IMR-90 (cell line): ENCODE measurements around the gene PAPLN. TPM values are rescaled to one million over a fixed set of nuclear protein-coding genes. Genes with fewer than 3 reads are reported as not detected.

Experiments used
- ATAC-seq: fragments of 200-7000 bp; cut with Tn5 transposase; 2 replicates; pipeline ENCODE4 v1.9.1; 2020; ENCODE audit warnings: low read depth, mild to moderate bottlenecking, moderate library complexity
- BruUV-seq: library from RNA; stranded (reverse); fragments of 400-500 nt; replicated peaks from 2 replicates; lab custom pipeline; 2021; lab: Mats Ljungman, UMichigan
- CTCF ChIA-PET: fragments of 300-600 bp; formaldehyde crosslinking; extraction: SDS; loops from one replicate; lab custom pipeline; 2021; ENCODE audit warnings: antibody characterized with exemption; lab: Yijun Ruan, JAX
- POLR2A ChIA-PET: fragments of 300-600 bp; sonication (Branson Sonifier 250); formaldehyde crosslinking; loops from one replicate; lab custom pipeline; 2022; ENCODE audit warnings: antibody characterized with exemption; ENCODE audit not compliant: unreplicated experiment; lab: Charles Lee
- DNase-seq: peaks from one replicate; pipeline ENCODE4 v3.0.0; 2013
- H2AFZ ChIP-seq: replicated peaks from 2 replicates; pipeline ENCODE3; 2013; ENCODE audit warnings: low read length, mild to moderate bottlenecking; ENCODE audit not compliant: poor library complexity
- H2AK5ac ChIP-seq: 2 replicates; pipeline ENCODE4 v1.6.1; 2013; ENCODE audit warnings: low read depth, low read length, inconsistent platforms
- H2AK9ac ChIP-seq: replicated peaks from 2 replicates; pipeline ENCODE3; 2013; ENCODE audit warnings: mild to moderate bottlenecking, low read depth, low read length, moderate library complexity; ENCODE audit not compliant: poor library complexity
- H2BK120ac ChIP-seq: 2 replicates; pipeline ENCODE4 v1.6.1; 2013; ENCODE audit warnings: low read depth, low read length, inconsistent platforms
- H2BK15ac ChIP-seq: 3 replicates; pipeline ENCODE4 v1.6.1; 2013; ENCODE audit warnings: low read depth, low read length, inconsistent platforms
- H2BK20ac ChIP-seq: 2 replicates; pipeline ENCODE4 v1.6.1; 2013; ENCODE audit warnings: low read depth, mild to moderate bottlenecking, inconsistent platforms, low read length, moderate library complexity
- H2BK5ac ChIP-seq: 2 replicates; pipeline ENCODE4 v1.6.1; 2013; ENCODE audit warnings: mild to moderate bottlenecking, low read depth, low read length, inconsistent platforms; ENCODE audit not compliant: poor library complexity, severe bottlenecking
- H3K14ac ChIP-seq: replicated peaks from 2 replicates; pipeline ENCODE4 v1.6.1; 2013; ENCODE audit warnings: low read depth, low read length, inconsistent platforms
- H3K18ac ChIP-seq: 2 replicates; pipeline ENCODE4 v1.6.1; 2013; ENCODE audit warnings: low read depth, low read length, control low read depth
- H3K23ac ChIP-seq: 2 replicates; pipeline ENCODE4 v1.6.1; 2013; ENCODE audit warnings: low read depth, low read length, inconsistent platforms
- H3K27ac ChIP-seq: 2 replicates; pipeline ENCODE4 v1.5.1; 2013; ENCODE audit warnings: mild to moderate bottlenecking, control low read depth, low read length; ENCODE audit not compliant: insufficient read depth
- H3K27me3 ChIP-seq: 2 replicates; pipeline ENCODE4 v1.6.1; 2013; ENCODE audit warnings: low read length; ENCODE audit not compliant: control insufficient read depth, insufficient read depth
- H3K36me3 ChIP-seq: 2 replicates; pipeline ENCODE4 v1.6.1; 2013; ENCODE audit warnings: low read length, mixed read lengths; ENCODE audit not compliant: control insufficient read depth, insufficient read depth
- H3K4ac ChIP-seq: 2 replicates; pipeline ENCODE4 v1.6.1; 2013; ENCODE audit warnings: low read depth, low read length, inconsistent platforms
- H3K4me1 ChIP-seq: 2 replicates; pipeline ENCODE4 v1.6.1; 2013; ENCODE audit warnings: low read length, mixed read lengths; ENCODE audit not compliant: control insufficient read depth, insufficient read depth
- H3K4me2 ChIP-seq: 2 replicates; pipeline ENCODE4 v1.6.1; 2013; ENCODE audit warnings: low read depth, mild to moderate bottlenecking, control low read depth, low read length, moderate library complexity
- H3K4me3 ChIP-seq: 2 replicates; pipeline ENCODE4 v1.5.1; 2013; ENCODE audit warnings: low read depth, mild to moderate bottlenecking, control low read depth, low read length, moderate library complexity; ENCODE audit not compliant: insufficient read depth
- H3K56ac ChIP-seq: 2 replicates; pipeline ENCODE4 v1.6.1; 2013; ENCODE audit warnings: low read length, inconsistent platforms; ENCODE audit not compliant: insufficient read depth; ENCODE audit errors: extremely low read depth
- H3K79me1 ChIP-seq, 2 experiments: 2 replicates each; pipeline ENCODE4 v1.6.1; 2013; ENCODE audit warnings: low read length in 2 of 2, inconsistent platforms in 1 of 2, low read depth in 1 of 2
- H3K9ac ChIP-seq: 2 replicates; pipeline ENCODE4 v1.6.1; 2013; ENCODE audit warnings: low read depth, low read length, control low read depth
- H3K9me1 ChIP-seq: 2 replicates; pipeline ENCODE4 v1.6.1; 2013; ENCODE audit warnings: low read length, inconsistent platforms; ENCODE audit not compliant: insufficient read depth
- H3K9me3 ChIP-seq: 2 replicates; pipeline ENCODE4 v1.6.1; 2013; ENCODE audit warnings: low read length; ENCODE audit not compliant: control insufficient read depth, insufficient read depth
- H4K20me1 ChIP-seq: 2 replicates; pipeline ENCODE4 v1.6.1; 2013; ENCODE audit warnings: low read length, inconsistent platforms; ENCODE audit not compliant: insufficient read depth
- H4K5ac ChIP-seq: 2 replicates; pipeline ENCODE4 v1.6.1; 2013; ENCODE audit warnings: mild to moderate bottlenecking, low read depth, low read length, control low read depth
- H4K8ac ChIP-seq, 2 experiments: 2 replicates each; pipeline ENCODE4 v1.6.1; 2013; ENCODE audit warnings: low read depth in 2 of 2, low read length in 2 of 2, control low read depth in 1 of 2, inconsistent platforms in 1 of 2
- H4K91ac ChIP-seq: 2 replicates; pipeline ENCODE4 v1.6.1; 2013; ENCODE audit warnings: low read depth, low read length, inconsistent platforms; ENCODE audit not compliant: insufficient read depth
- BHLHE40 ChIP-seq: fragments of 150-350 bp; IDR thresholded peaks from 2 replicates; pipeline ENCODE4 v1.6.1; 2016; ENCODE audit warnings: mild to moderate bottlenecking, low read depth, low read length
- CEBPB ChIP-seq: IDR thresholded peaks from 2 replicates; pipeline ENCODE4 v1.6.1; 2012; ENCODE audit warnings: low read depth, low read length, improper control_type of control experiment
- ELK1 ChIP-seq: fragments of 150-350 bp; IDR thresholded peaks from 2 replicates; pipeline ENCODE4 v1.6.1; 2016; ENCODE audit warnings: low read depth, mild to moderate bottlenecking, low read length, moderate library complexity, borderline replicate concordance
- MAFK ChIP-seq: IDR thresholded peaks from 2 replicates; pipeline ENCODE4 v1.6.1; 2012; ENCODE audit warnings: low read depth, low read length, improper control_type of control experiment
- MAZ ChIP-seq: IDR thresholded peaks from 2 replicates; pipeline ENCODE4 v1.6.1; 2012; ENCODE audit warnings: low read depth, mild to moderate bottlenecking, low read length, improper control_type of control experiment, moderate library complexity, borderline replicate concordance
- MXI1 ChIP-seq: IDR thresholded peaks from 2 replicates; pipeline ENCODE4 v1.6.1; 2012; ENCODE audit warnings: low read depth, mild to moderate bottlenecking, low read length, moderate library complexity, borderline replicate concordance
- NFE2L2 ChIP-seq: fragments of 150-350 bp; IDR thresholded peaks from 2 replicates; pipeline ENCODE4 v1.6.1; 2016; ENCODE audit warnings: low read depth, mild to moderate bottlenecking, low read length
- RAD21 ChIP-seq: IDR thresholded peaks from 2 replicates; pipeline ENCODE4 v1.6.1; 2012; ENCODE audit warnings: low read length, improper control_type of control experiment
- RFX5 ChIP-seq: IDR thresholded peaks from 2 replicates; pipeline ENCODE4 v1.8.0; 2012; ENCODE audit warnings: low read depth, mild to moderate bottlenecking, low read length, moderate library complexity
- USF2 ChIP-seq: fragments of 150-350 bp; IDR thresholded peaks from 2 replicates; pipeline ENCODE4 v1.6.1; 2017; ENCODE audit warnings: mild to moderate bottlenecking, antibody characterized with exemption, low read length, low read depth
- WGBS, 2 experiments: methylation state at CpG; one replicate each; pipeline versions ENCODE4 v1.1.5 to v1.1.7; 2013; ENCODE audit warnings: missing lambda C conversion rate in 2 of 2; ENCODE audit not compliant: insufficient read length in 1 of 2; ENCODE audit errors: extremely low coverage in 2 of 2; 5-methylcytosine and 5-hydroxymethylcytosine counted together
- dilution Hi-C: fragments of 300-500 bp; cut with HindIII; formaldehyde crosslinking; loops from one replicate; pipeline ENCODE4 v1.14.3; 2018; ENCODE audit warnings: low sequenced_read_pairs; ENCODE audit not compliant: unreplicated experiment
- in situ Hi-C: fragments of 300-500 bp; cut with MboI; formaldehyde crosslinking; loops from 3 replicates; pipeline ENCODE4 v1.14.3; 2019; ENCODE audit warnings: low sequenced_read_pairs, inconsistent platforms, mixed read lengths
- intact Hi-C: fragments of 100-400 bp; cut with micrococcal nuclease; formaldehyde crosslinking; loops from 2 replicates; pipeline ENCODE4 v1.10.0; 2022
- polyA plus RNA-seq, 3 experiments: library from polyadenylated mRNA; depleted of rRNA; stranded (reverse); fragments of >200 nt; gene quantifications; 2 replicates each; pipeline ENCODE4 v1.2.3, GENCODE V29; 2012; ENCODE audit warnings: low replicate concordance in 1 of 3
- total RNA-seq: library from RNA; depleted of rRNA; stranded (reverse); fragments of >200 nt; gene quantifications from 2 replicates; pipeline ENCODE4 v1.2.3, GENCODE V29; 2012

Gene PAPLN
- total and polyA plus RNA-seq, 2 of the 4 experiments (the other 2 are of a cell fraction), result 0.36 to 1.2 TPM

DNA sequence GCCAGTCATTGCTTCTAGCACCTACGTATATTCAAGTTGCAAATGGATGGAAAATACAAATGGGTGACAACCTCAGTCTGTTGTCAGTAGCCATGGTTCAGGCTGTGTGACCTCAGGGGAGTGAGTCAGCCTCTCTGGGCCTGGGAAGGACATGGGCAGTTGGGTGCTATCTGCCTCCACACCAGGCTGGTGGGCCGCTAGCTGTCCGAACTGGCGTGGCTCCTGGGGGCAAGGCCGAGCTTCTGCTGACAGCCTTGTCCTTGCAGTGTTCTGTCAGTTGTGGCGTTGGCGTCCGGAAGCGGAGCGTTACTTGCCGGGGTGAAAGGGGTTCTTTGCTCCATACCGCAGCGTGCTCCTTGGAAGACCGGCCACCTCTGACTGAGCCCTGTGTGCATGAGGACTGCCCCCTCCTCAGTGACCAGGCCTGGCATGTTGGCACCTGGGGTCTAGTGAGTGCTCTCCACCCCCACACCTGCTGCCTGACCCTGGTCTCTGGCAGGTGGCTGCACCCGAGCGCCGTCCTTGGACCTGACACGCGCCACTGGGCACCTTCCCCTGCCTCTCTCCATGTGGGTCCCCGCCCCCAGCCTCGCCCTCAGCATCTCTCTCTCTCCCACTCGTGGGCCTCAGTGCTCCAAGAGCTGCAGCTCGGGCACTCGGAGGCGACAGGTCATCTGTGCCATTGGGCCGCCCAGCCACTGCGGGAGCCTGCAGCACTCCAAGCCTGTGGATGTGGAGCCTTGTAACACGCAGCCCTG, 17.1 kb downstream of the PAPLN start:
- H3K36me3 ChIP-seq, result no peaks in the 10 kb centered on the region
- no peak overlapping the region for H3K56ac ChIP-seq
- DNase-seq (no peak), ATAC-seq (no peak)
- no peak overlapping the region for H2AFZ ChIP-seq
- no peak overlapping the region for H2AK5ac ChIP-seq
- no peak overlapping the region for H2BK5ac ChIP-seq
- no peak overlapping the region for H3K4ac ChIP-seq
- H3K9me3 ChIP-seq, result no peaks in the 10 kb centered on the region
- H4K8ac ChIP-seq, result no peak overlapping the region
- H4K91ac ChIP-seq, result no peak overlapping the region
- BruUV-seq, result no TSS peak
- H3K27me3 ChIP-seq, result no peaks in the 10 kb centered on the region; the same call in 1 of the 2 replicates
- H4K5ac ChIP-seq, result no peak overlapping the region
- no peak overlapping the region for H3K23ac ChIP-seq
- intact Hi-C loops, result no loop called here
- H3K9me1 ChIP-seq, result no peaks in the 10 kb centered on the region
- no peak overlapping the region for H2BK120ac ChIP-seq
- no peaks in the 10 kb centered on the region for H3K79me1 ChIP-seq
- no peak overlapping the region for H3K4me2 ChIP-seq
- WGBS, 2 experiments, result 89% methylated on average over 12 of the region's 28 CpGs; no CpG with 5 or more reads in 1 of the 2 experiments
- ChIA-PET CTCF (interaction anchor here (0.6 kb wide), 1 partner anchor 179 kb away, joined by 3 read pairs; no protein-coding TSS in a partner anchor), POLR2A (no interaction called here)
- no peak overlapping the region for H3K18ac ChIP-seq
- H3K27ac ChIP-seq, result no peak overlapping the region
- dilution Hi-C loops, result no loop called here
- no peak overlapping the region for H3K9ac ChIP-seq
- no peak overlapping the region for H2AK9ac ChIP-seq
- in situ Hi-C loops, result no loop called here
- H2BK20ac ChIP-seq, result no peak overlapping the region
- H3K14ac ChIP-seq, result no peak overlapping the region
- no peak overlapping the region for H2BK15ac ChIP-seq
- H4K20me1 ChIP-seq, result no peaks in the 10 kb centered on the region; the same call in 1 of the 2 replicates
- no peaks in the 10 kb centered on the region for H3K4me1 ChIP-seq
- TF ChIP-seq CEBPB, result no peak
- no peak for TF ChIP-seq USF2
- TF ChIP-seq MAZ, result no peak
- TF ChIP-seq MXI1, result no peak
- no peak for TF ChIP-seq ELK1
- TF ChIP-seq RAD21, result no peak
- no peak for TF ChIP-seq RFX5
- no peak for TF ChIP-seq MAFK
- TF ChIP-seq NFE2L2, result no peak
- no peak for TF ChIP-seq BHLHE40
- H3K4me3 ChIP-seq, result no peak overlapping the region
